SK-MEL-5 (cell line): ENCODE measurements around the gene MIPOL1. TPM values are rescaled to one million over a fixed set of nuclear protein-coding genes. Genes with fewer than 3 reads are reported as not detected.

Source experiments
- small RNA-seq, 2 experiments: library from RNA; depleted of rRNA; stranded (forward); fragments of <200 nt; gene quantifications; one replicate each; pipeline ENCODE3, GENCODE V24; 2014
- total RNA-seq: library from RNA; depleted of rRNA; stranded (reverse); fragments of >200 nt; shearing (Covaris generic); gene quantifications from 2 replicates; pipeline ENCODE4 v1.2.3, GENCODE V29; 2014; rRNA removed

The MIPOL1 gene
- total RNA-seq, 1 experiment from 2014 or later, result 3.7 TPM

Small RNA genes lying within 50 kb of the gene (small RNA-seq; reads per million reads assigned to genes)
- gene RNU6-273P (0 reads per million in 2 experiments), gene RNU6-886P (0 reads per million in 2 experiments)

Other genes with a start within 250 kb of the MIPOL1 start
- 1.8 TPM in 1 of 2 replicates, not detected in the other for gene SLC25A21, start 25.3 kb upstream of the MIPOL1 start, total RNA-seq